ENCODE measurements around the gene RELA.
A peak's percentile ranks its signal among the peaks of the same experiment; 100 is the strongest.

RELA gene

DNA sequence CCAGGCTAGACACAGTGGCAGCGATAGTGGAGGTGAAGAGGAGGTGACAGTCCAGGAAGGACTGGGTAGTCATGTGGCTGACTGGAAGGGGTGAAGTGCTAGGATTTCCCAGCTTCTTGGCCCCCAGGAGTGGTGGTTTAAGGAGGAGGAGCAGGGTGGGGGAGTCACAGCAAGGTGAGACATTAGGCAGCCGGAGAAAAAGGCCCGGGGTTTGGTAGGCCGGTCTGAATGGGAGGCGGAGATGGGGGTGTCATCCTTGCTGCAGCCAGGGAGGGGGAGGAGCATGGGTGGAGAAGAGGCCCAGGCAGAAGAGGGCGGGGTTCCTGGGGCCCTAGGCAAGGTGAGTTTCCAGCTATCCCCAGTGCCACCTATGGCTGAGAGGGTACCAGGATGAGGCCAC is 18.7 kb downstream of the RELA start:
- peaks cover 58% of the 10 kb centered on the region for H3K36me3 ChIP-seq (replicated peaks; ENCODE audit: low read depth, low read length)
- no peak overlapping the region for H3K9ac ChIP-seq (ENCODE audit: low read length)
- no peak overlapping the region for H2AFZ ChIP-seq (ENCODE audit: low read depth, low read length)
- H3K9me3 ChIP-seq (ENCODE audit: insufficient read depth, low read length), result no peaks in the 10 kb centered on the region
- no peak overlapping the region for H3K27ac ChIP-seq (ENCODE audit: low read length)
- H3K4me1 ChIP-seq (ENCODE audit: low read length), result peaks cover 21% of the 10 kb centered on the region
- no peak for TF ChIP-seq EZH2phosphoT487 (IDR thresholded peaks at IDR 0.05; ENCODE audit: low read depth)
- TF ChIP-seq, protein P1, sequence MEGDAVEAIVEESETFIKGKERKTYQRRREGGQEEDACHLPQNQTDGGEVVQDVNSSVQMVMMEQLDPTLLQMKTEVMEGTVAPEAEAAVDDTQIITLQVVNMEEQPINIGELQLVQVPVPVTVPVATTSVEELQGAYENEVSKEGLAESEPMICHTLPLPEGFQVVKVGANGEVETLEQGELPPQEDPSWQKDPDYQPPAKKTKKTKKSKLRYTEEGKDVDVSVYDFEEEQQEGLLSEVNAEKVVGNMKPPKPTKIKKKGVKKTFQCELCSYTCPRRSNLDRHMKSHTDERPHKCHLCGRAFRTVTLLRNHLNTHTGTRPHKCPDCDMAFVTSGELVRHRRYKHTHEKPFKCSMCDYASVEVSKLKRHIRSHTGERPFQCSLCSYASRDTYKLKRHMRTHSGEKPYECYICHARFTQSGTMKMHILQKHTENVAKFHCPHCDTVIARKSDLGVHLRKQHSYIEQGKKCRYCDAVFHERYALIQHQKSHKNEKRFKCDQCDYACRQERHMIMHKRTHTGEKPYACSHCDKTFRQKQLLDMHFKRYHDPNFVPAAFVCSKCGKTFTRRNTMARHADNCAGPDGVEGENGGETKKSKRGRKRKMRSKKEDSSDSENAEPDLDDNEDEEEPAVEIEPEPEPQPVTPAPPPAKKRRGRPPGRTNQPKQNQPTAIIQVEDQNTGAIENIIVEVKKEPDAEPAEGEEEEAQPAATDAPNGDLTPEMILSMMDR (IDR thresholded peaks at IDR 0.05; ENCODE audit: low read depth, low read length), result no peak
- peaks cover 17% of the 10 kb centered on the region for H3K79me2 ChIP-seq (ENCODE audit: low read length)
- H3K4me3 ChIP-seq (ENCODE audit: low read length), result no peak overlapping the region
- H4K20me1 ChIP-seq (ENCODE audit: insufficient read depth, low read length), result no peaks in the 10 kb centered on the region
- no peak overlapping the region for H3K4me2 ChIP-seq (ENCODE audit: low read length)
- H3K27me3 ChIP-seq (ENCODE audit: low read depth, low read length), result no peaks in the 10 kb centered on the region

DNA sequence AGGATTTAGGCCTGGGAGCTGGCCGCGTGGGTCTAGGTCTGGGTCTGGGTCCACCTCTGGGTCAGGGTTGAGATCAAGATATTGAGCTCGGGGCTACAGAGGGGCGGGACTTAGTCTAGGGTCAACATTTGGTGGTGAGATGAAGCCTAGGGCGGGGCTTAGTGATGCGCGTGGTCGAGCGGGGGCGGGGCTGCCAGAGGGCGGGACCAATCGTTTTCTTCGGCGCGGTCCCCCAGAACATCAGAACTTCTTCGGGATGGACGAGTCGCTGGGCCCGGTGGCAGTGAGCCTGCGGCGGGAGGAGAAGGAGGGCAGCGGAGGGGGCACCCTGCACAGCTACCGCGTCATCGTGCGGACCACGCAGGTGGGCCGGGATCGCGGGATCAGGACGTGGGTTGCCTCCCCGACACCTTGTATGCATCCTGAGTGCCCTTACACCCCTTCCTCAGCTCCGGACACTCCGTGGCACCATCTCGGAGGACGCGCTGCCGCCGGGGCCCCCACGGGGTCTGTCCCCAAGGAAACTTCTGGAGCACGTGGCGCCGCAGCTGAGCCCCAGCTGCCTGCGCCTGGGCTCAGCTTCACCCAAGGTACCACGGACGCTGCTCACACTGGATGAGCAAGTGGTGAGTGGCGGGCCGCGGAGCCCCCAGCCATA is 20.6 kb downstream of the RELA start:
- no peak overlapping the region for H3K9ac ChIP-seq (ENCODE audit: low read length)
- H3K27ac ChIP-seq (ENCODE audit: low read length), result no peak overlapping the region
- no peak overlapping the region for H3K4me3 ChIP-seq (ENCODE audit: low read length)
- no peak overlapping the region for H2AFZ ChIP-seq (ENCODE audit: low read depth, low read length)
- no peak for TF ChIP-seq EZH2phosphoT487 (IDR thresholded peaks at IDR 0.05; ENCODE audit: low read depth)
- TF ChIP-seq, protein P1 (IDR thresholded peaks at IDR 0.05; ENCODE audit: low read depth, low read length), result no peak
- H3K9me3 ChIP-seq (ENCODE audit: insufficient read depth, low read length), result no peaks in the 10 kb centered on the region
- H3K4me2 ChIP-seq (ENCODE audit: low read length), result no peak overlapping the region
- no peaks in the 10 kb centered on the region for H3K27me3 ChIP-seq (ENCODE audit: low read depth, low read length)
- H3K79me2 ChIP-seq (ENCODE audit: low read length), result peaks cover 27% of the 10 kb centered on the region
- H3K36me3 ChIP-seq (replicated peaks; ENCODE audit: low read depth, low read length), result peaks cover 52% of the 10 kb centered on the region
- peaks cover 32% of the 10 kb centered on the region for H3K4me1 ChIP-seq (ENCODE audit: low read length)
- no peaks in the 10 kb centered on the region for H4K20me1 ChIP-seq (ENCODE audit: insufficient read depth, low read length)

DNA sequence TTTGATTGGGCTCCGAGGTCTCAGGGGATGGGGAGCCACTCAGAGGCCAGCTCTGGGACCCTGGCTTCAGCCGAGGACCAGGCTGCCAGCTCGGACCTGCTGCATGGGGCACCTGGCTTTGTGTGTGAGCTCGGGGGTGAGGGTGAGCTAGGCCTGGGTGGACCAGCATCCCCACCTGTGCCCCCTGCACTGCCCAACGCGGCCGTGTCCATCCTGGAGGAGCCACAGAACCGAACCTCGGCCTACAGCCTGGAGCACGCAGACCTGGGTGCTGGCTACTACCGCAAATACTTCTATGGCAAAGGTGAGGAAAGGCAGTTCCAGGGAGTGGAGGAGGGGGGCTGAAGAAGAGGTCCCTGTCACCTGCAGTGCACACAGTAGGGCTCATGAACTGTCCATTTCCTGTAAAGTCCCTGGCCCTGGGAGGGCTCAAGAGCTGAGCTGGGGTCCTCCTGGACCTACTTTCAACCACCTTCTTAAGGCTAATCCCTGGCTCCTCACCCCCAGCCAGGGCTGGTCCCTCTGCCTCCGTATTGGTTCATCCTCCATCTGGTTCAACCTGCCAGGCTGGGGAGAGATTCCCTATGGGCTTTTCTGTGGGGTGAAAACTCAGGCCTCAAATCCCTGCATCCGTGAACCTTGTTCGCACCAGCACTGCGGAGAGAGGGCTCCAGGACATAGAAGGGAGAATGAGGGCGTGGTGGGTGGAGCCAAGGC is 21.3 kb downstream of the RELA start:
- Histone ChIP-seq H3K36me3 (replicated peaks; ENCODE audit: low read depth, low read length) (peaks cover 52% of the 10 kb centered on the region), H3K27ac (ENCODE audit: low read length) (no peak overlapping the region), H3K9me3 (ENCODE audit: insufficient read depth, low read length) (no peaks in the 10 kb centered on the region), H3K79me2 (ENCODE audit: low read length) (peaks cover 27% of the 10 kb centered on the region), H4K20me1 (ENCODE audit: insufficient read depth, low read length) (no peaks in the 10 kb centered on the region), H3K4me2 (ENCODE audit: low read length) (no peak overlapping the region), H3K27me3 (ENCODE audit: low read depth, low read length) (no peaks in the 10 kb centered on the region), H3K4me1 (ENCODE audit: low read length) (peaks cover 32% of the 10 kb centered on the region), H3K9ac (ENCODE audit: low read length) (no peak overlapping the region), H3K4me3 (ENCODE audit: low read length) (no peak overlapping the region), H2AFZ (ENCODE audit: low read depth, low read length) (no peak overlapping the region)
- TF ChIP-seq EZH2phosphoT487 (IDR thresholded peaks at IDR 0.05; ENCODE audit: low read depth), result no peak
- TF ChIP-seq, protein P1 (IDR thresholded peaks at IDR 0.05; ENCODE audit: low read depth, low read length), result no peak

DNA sequence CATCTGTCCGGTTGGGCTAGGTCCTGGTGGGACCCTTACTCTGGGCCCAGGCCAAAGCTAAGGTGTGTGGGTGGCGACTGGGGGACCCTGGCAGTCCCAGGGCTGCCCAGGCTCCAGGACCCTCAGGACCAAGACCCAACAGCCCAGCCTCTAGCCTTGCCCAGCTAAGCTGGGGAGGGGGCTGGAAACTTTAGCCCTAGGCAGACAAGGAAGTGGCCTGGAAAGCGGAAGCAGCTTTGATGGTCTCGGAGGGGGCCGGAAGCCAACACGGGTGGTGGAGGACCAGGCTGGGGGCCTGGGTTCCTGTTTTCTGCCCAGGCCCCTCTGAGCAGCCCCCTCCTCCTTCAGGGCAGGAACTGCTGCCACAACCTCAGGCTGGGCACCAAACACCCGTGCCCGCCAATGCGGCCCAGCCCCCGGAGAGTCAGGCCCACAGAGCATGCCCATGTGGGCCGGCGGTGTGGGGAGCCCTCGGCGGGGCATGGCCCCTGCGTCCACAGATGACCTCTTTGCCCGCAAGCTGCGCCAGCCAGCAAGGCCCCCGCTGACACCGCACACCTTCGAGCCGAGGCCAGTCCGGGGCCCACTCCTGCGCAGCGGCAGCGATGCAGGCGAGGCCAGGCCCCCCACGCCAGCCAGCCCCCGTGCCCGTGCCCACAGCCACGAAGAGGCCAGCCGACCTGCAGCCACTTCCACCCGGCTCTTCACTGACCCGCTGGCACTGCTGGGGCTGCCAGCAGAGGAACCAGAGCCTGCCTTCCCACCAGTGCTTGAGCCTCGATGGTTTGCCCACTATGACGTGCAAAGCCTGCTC is 22.0 kb downstream of the RELA start:
- Histone ChIP-seq H3K4me2 (ENCODE audit: low read length) (peak overlapping the region; percentile 94), H4K20me1 (ENCODE audit: insufficient read depth, low read length) (no peaks in the 10 kb centered on the region)

More for the DNA sequence above, 22.0 kb downstream of the RELA start:
- H3K4me1 ChIP-seq (ENCODE audit: low read length), result peaks cover 32% of the 10 kb centered on the region
- no peak for TF ChIP-seq EZH2phosphoT487 (IDR thresholded peaks at IDR 0.05; ENCODE audit: low read depth)
- H3K27ac ChIP-seq (ENCODE audit: low read length), result peak overlapping the region; percentile 77
- H3K36me3 ChIP-seq (replicated peaks; ENCODE audit: low read depth, low read length), result peaks cover 49% of the 10 kb centered on the region
- peaks cover 27% of the 10 kb centered on the region for H3K79me2 ChIP-seq (ENCODE audit: low read length)
- peak overlapping the region; percentile 85 for H3K4me3 ChIP-seq (ENCODE audit: low read length)
- H2AFZ ChIP-seq (ENCODE audit: low read depth, low read length), result no peak overlapping the region
- H3K9ac ChIP-seq (ENCODE audit: low read length), result peak overlapping the region; percentile 73
- H3K27me3 ChIP-seq (ENCODE audit: low read depth, low read length), result no peaks in the 10 kb centered on the region
- H3K9me3 ChIP-seq (ENCODE audit: insufficient read depth, low read length), result no peaks in the 10 kb centered on the region
